Neural cell (in vitro differentiated cells): ENCODE data around the gene STRBP. TPM values are rescaled to one million over a fixed set of nuclear protein-coding genes. Genes with fewer than 3 reads are reported as not detected.

ENCODE experiments used
- H2AFZ ChIP-seq: fragments of 200-600, 300-800 bp; sonication (generic), shearing (Covaris generic); 2 replicates; pipeline ENCODE4 v1.6.0; 2014; ENCODE audit warnings: low read depth, mild to moderate bottlenecking, antibody characterized with exemption, low read length, moderate library complexity
- H3F3A ChIP-seq: fragments of 200-600 bp; shearing (Covaris generic); 2 replicates; pipeline ENCODE4 v1.6.1; 2016; ENCODE audit warnings: mild to moderate bottlenecking, moderate library complexity, mixed read lengths, antibody characterized with exemption, low read length; ENCODE audit not compliant: insufficient read depth, poor library complexity, severe bottlenecking
- H3K27ac ChIP-seq: fragments of 200-600, 300-800 bp; sonication (generic), shearing (Covaris generic); 2 replicates; pipeline ENCODE4 v1.5.1; 2014; ENCODE audit warnings: mild to moderate bottlenecking, low read length, moderate library complexity
- H3K27me3 ChIP-seq: fragments of 300-800, 200-600 bp; sonication (generic), shearing (Covaris generic); 2 replicates; pipeline ENCODE4 v1.6.0; 2014; ENCODE audit warnings: mild to moderate bottlenecking, low read depth, low read length, moderate library complexity; ENCODE audit not compliant: insufficient read depth
- H3K36me3 ChIP-seq: fragments of 300-800, 200-600 bp; sonication (generic), shearing (Covaris generic); 2 replicates; pipeline ENCODE4 v1.5.1; 2014; ENCODE audit warnings: mild to moderate bottlenecking, antibody characterized with exemption, low read length, moderate library complexity; ENCODE audit not compliant: insufficient read depth
- H3K4me2 ChIP-seq: fragments of 300-800, 200-600 bp; sonication (generic), shearing (Covaris generic); 2 replicates; pipeline ENCODE4 v1.6.0; 2014; ENCODE audit warnings: mild to moderate bottlenecking, low read length
- H3K4me3 ChIP-seq: fragments of 300-800, 200-600 bp; sonication (generic), shearing (Covaris generic); 2 replicates; pipeline ENCODE4 v1.5.1; 2014; ENCODE audit warnings: mild to moderate bottlenecking, low read length, moderate library complexity
- H3K79me2 ChIP-seq: fragments of 200-600 bp; shearing (Covaris generic); replicated peaks from 2 replicates; pipeline ENCODE4 v1.6.0; 2014; ENCODE audit warnings: mild to moderate bottlenecking, low read length, moderate library complexity; ENCODE audit not compliant: insufficient read depth
- H3K9ac ChIP-seq: fragments of 300-800, 200-600 bp; sonication (generic), shearing (Covaris generic); 2 replicates; pipeline ENCODE4 v1.6.1; 2016; ENCODE audit warnings: mild to moderate bottlenecking, low read length, mixed read lengths
- H3K9me2 ChIP-seq: fragments of 200-600 bp; shearing (Covaris generic); 2 replicates; pipeline ENCODE4 v1.6.1; 2016; ENCODE audit warnings: mild to moderate bottlenecking, low read length, mixed read lengths; ENCODE audit not compliant: insufficient read depth
- H3K9me3 ChIP-seq: fragments of 200-600, 300-800 bp; sonication (generic), shearing (Covaris generic); 2 replicates; pipeline ENCODE4 v1.6.1; 2016; ENCODE audit warnings: mild to moderate bottlenecking, mixed run types, low read length, moderate library complexity, mixed read lengths
- H4K20me1 ChIP-seq: fragments of 200-600 bp; shearing (Covaris generic); 2 replicates; pipeline ENCODE4 v1.6.1; 2016; ENCODE audit warnings: mild to moderate bottlenecking, mixed run types; ENCODE audit not compliant: insufficient read depth
- CTCF ChIP-seq: fragments of 450-650 bp; IDR thresholded peaks from 2 replicates; pipeline ENCODE4 v1.5.1; 2014; ENCODE audit warnings: antibody characterized with exemption, mild to moderate bottlenecking, moderate library complexity; ENCODE audit not compliant: poor library complexity, severe bottlenecking
- EP300 ChIP-seq: fragments of 450-650 bp; conservative IDR thresholded peaks from 2 replicates; pipeline ENCODE4 v1.6.1; 2014; ENCODE audit warnings: antibody characterized with exemption, mild to moderate bottlenecking, moderate library complexity; ENCODE audit not compliant: poor library complexity, severe bottlenecking
- EZH2 ChIP-seq: fragments of 200-600, 300-800 bp; shearing (Covaris generic), sonication (generic); IDR thresholded peaks from 2 replicates; pipeline ENCODE4 v1.6.1; 2014; ENCODE audit warnings: antibody characterized with exemption, low read length, borderline replicate concordance, mild to moderate bottlenecking; ENCODE audit not compliant: insufficient read depth, poor library complexity, severe bottlenecking
- MXI1 ChIP-seq: fragments of 450-650 bp; conservative IDR thresholded peaks from 2 replicates; pipeline ENCODE4 v1.6.1; 2014; ENCODE audit warnings: antibody characterized with exemption, mild to moderate bottlenecking; ENCODE audit not compliant: poor library complexity, severe bottlenecking
- POLR2AphosphoS5 ChIP-seq: IDR thresholded peaks from 2 replicates; pipeline ENCODE4 v1.6.1; 2012
- RAD21 ChIP-seq: fragments of 450-650 bp; conservative IDR thresholded peaks from 2 replicates; pipeline ENCODE4 v1.6.1; 2014; ENCODE audit warnings: antibody characterized with exemption, mild to moderate bottlenecking, moderate library complexity
- SMC3 ChIP-seq: fragments of 450-650 bp; conservative IDR thresholded peaks from 2 replicates; pipeline ENCODE4 v1.6.1; 2014; ENCODE audit warnings: antibody characterized with exemption, mild to moderate bottlenecking, moderate library complexity; ENCODE audit not compliant: poor library complexity
- TAF1 ChIP-seq: IDR thresholded peaks from 2 replicates; pipeline ENCODE4 v1.6.1; 2012; ENCODE audit warnings: low read depth
- polyA plus RNA-seq: library from polyadenylated mRNA; depleted of rRNA; stranded (reverse); fragments of >200 nt; gene quantifications from 2 replicates; pipeline ENCODE4 v1.2.3, GENCODE V29; 2014
- TF ChIP-seq, protein P1 (sequence below): IDR thresholded peaks from 2 replicates; pipeline ENCODE4 v1.6.1; 2012; ENCODE audit warnings: borderline replicate concordance

STRBP gene
- polyA plus RNA-seq, 1 donor from 2014 or later = 64.6 TPM

DNA sequence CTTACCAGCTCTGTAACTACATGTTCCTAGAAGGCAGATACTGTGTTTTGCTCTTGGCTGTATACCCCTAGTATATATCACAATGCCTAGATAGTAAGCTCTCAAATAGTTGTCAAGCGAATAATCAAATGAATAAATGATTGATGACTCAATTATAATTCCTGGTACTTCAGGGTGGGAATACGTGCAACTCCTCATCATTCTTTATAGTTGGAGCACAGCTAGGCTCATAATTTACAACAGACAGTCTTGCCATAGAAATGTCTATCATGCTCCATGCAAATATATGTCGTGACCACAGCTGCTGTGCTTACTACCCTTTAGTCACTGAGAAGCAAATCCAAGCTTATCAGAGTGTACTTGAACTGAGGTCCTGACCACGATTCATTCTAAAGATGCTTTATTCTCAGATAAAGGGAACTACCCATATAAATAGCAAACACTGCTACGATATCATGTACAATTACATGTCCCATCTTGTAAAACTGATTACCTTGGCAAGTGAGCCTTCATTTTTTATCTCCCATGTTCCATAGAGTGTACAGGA lies 52.1 kb downstream of the STRBP start:
- TF ChIP-seq EZH2 (no peak), RAD21 (no peak), MXI1 (no peak), POLR2AphosphoS5 (no peak), EP300 (no peak), TAF1 (no peak), SMC3 (no peak), CTCF (no peak)
- TF ChIP-seq, protein P1, sequence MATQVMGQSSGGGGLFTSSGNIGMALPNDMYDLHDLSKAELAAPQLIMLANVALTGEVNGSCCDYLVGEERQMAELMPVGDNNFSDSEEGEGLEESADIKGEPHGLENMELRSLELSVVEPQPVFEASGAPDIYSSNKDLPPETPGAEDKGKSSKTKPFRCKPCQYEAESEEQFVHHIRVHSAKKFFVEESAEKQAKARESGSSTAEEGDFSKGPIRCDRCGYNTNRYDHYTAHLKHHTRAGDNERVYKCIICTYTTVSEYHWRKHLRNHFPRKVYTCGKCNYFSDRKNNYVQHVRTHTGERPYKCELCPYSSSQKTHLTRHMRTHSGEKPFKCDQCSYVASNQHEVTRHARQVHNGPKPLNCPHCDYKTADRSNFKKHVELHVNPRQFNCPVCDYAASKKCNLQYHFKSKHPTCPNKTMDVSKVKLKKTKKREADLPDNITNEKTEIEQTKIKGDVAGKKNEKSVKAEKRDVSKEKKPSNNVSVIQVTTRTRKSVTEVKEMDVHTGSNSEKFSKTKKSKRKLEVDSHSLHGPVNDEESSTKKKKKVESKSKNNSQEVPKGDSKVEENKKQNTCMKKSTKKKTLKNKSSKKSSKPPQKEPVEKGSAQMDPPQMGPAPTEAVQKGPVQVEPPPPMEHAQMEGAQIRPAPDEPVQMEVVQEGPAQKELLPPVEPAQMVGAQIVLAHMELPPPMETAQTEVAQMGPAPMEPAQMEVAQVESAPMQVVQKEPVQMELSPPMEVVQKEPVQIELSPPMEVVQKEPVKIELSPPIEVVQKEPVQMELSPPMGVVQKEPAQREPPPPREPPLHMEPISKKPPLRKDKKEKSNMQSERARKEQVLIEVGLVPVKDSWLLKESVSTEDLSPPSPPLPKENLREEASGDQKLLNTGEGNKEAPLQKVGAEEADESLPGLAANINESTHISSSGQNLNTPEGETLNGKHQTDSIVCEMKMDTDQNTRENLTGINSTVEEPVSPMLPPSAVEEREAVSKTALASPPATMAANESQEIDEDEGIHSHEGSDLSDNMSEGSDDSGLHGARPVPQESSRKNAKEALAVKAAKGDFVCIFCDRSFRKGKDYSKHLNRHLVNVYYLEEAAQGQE = no peak
- no peaks in the 10 kb centered on the region for H3K9me2 ChIP-seq
- H3K36me3 ChIP-seq = no peaks in the 10 kb centered on the region
- H3K27me3 ChIP-seq = no peaks in the 10 kb centered on the region
- no peaks in the 10 kb centered on the region for H3K9me3 ChIP-seq
- no peak overlapping the region for H2AFZ ChIP-seq
- no peak overlapping the region for H3K9ac ChIP-seq
- no peak overlapping the region for H3K4me3 ChIP-seq
- no peak overlapping the region for H3K4me2 ChIP-seq
- no peak overlapping the region for H3K27ac ChIP-seq
- peaks cover 5% of the 10 kb centered on the region for H3K79me2 ChIP-seq
- H4K20me1 ChIP-seq = no peaks in the 10 kb centered on the region
- H3F3A ChIP-seq = peaks cover 3% of the 10 kb centered on the region

DNA sequence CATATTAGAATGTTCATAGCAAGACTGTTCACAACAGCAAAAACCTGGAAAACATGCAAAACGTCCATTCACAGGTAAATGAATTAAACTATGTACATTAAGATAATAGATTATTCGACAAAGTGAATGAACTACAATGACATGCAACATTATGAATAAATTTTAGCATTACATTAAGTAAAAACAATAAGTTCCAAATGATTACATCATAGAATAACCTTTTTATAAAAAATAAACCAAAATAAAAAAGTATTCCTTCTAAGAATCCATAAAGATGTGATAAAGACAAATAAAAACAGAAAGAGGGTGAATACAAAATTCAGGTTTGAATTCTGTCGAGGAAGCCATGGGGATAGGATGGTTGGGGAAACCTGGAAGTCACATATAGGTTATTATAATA lies 57.3 kb downstream of the STRBP start:
- H3K79me2 ChIP-seq = peaks cover 2% of the 10 kb centered on the region
- no peaks in the 10 kb centered on the region for H4K20me1 ChIP-seq

More for the DNA sequence above, 57.3 kb downstream of the STRBP start:
- H3K27me3 ChIP-seq = no peaks in the 10 kb centered on the region
- H3K9me2 ChIP-seq = no peaks in the 10 kb centered on the region
- H3F3A ChIP-seq = no peaks in the 10 kb centered on the region
- no peaks in the 10 kb centered on the region for H3K9me3 ChIP-seq
- H3K36me3 ChIP-seq = no peaks in the 10 kb centered on the region
- no peak overlapping the region for H2AFZ ChIP-seq
- no peak overlapping the region for H3K4me3 ChIP-seq
- no peak overlapping the region for H3K27ac ChIP-seq
- no peak overlapping the region for H3K4me2 ChIP-seq
- H3K9ac ChIP-seq = no peak overlapping the region
- TF ChIP-seq, protein P1 = no peak
- TF ChIP-seq CTCF (no peak), POLR2AphosphoS5 (no peak), TAF1 (no peak), EZH2 (no peak), RAD21 (no peak), MXI1 (no peak), SMC3 (no peak), EP300 (no peak)
